H1 (cell line): ENCODE results near the gene THTPA.

Experiments used
- POLR2A ChIP-seq, 2 experiments: IDR thresholded peaks; 1 replicate in 1 of 2; 2 replicates in 1 of 2; pipeline ENCODE4 v1.6.1; 2011; ENCODE audit warnings: low read depth in 2 of 2, low read length in 2 of 2, mild to moderate bottlenecking in 2 of 2; ENCODE audit errors: control extremely low read depth in 1 of 2
- TEAD4 ChIP-seq: IDR thresholded peaks from 2 replicates; pipeline ENCODE4 v1.6.1; 2012; ENCODE audit warnings: low read depth, low read length, inconsistent platforms, mixed read lengths
- TF ChIP-seq, protein P1 (sequence below), 3 experiments: IDR thresholded peaks; 1 replicate in 2 of 3; 2 replicates in 1 of 3; pipeline versions ENCODE4 v1.5.1 to v1.6.1; 2011; ENCODE audit warnings: low read length in 3 of 3, mild to moderate bottlenecking in 3 of 3, inconsistent platforms in 2 of 3, low read depth in 1 of 3, moderate library complexity in 1 of 3; ENCODE audit not compliant: insufficient read depth in 1 of 3; ENCODE audit errors: control extremely low read depth in 1 of 3

DNA sequence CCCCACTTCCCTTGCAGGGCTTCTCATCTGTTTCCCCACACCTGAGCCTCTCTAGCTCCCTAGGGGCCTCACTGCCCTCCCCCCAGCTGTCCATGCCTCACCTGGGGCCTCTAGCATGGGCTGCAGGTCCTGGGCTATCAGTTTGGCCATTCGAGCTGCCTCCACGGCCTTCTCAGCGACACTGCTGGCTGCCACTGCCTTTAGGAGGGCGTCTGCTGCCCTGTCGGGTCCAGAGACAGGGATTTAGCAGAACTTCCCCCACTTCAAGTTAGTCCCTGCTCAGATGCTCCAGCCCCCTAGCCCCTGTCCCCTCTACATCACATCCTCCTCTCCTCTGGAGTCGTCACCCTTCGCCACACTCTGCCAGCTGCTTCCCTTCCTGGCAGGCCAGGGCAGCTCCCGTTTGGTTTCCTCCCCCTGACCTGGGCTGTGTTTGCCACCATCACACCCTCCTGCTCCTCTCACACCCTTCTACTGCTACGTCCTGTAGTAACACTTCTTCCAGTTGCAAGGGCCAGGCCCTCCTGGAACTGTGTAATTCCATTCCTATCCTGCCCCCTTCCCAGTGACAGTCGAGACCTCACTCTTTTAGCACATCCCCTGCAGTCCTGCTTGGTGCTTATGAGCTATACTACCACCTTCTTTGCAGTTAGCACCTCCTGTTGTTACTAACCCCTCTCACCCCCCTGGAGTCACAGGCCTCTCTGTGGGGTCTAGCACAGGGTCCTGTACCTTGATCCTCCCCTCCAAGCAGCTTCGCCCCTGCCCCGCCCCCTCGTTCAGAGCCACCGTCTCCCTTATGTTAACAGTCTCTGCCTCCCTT is 15.8 kb downstream of the THTPA start:
- no peak for TF ChIP-seq TEAD4
- TF ChIP-seq, protein P1, sequence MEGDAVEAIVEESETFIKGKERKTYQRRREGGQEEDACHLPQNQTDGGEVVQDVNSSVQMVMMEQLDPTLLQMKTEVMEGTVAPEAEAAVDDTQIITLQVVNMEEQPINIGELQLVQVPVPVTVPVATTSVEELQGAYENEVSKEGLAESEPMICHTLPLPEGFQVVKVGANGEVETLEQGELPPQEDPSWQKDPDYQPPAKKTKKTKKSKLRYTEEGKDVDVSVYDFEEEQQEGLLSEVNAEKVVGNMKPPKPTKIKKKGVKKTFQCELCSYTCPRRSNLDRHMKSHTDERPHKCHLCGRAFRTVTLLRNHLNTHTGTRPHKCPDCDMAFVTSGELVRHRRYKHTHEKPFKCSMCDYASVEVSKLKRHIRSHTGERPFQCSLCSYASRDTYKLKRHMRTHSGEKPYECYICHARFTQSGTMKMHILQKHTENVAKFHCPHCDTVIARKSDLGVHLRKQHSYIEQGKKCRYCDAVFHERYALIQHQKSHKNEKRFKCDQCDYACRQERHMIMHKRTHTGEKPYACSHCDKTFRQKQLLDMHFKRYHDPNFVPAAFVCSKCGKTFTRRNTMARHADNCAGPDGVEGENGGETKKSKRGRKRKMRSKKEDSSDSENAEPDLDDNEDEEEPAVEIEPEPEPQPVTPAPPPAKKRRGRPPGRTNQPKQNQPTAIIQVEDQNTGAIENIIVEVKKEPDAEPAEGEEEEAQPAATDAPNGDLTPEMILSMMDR (IDR thresholded peaks at IDR 0.05; ENCODE audit: control extremely low read depth in 1 of 3, insufficient read depth in 1 of 3, low read depth in 1 of 3, low read length in 3 of 3): no peak
- TF ChIP-seq POLR2A (IDR thresholded peaks at IDR 0.05; ENCODE audit: control extremely low read depth in 1 of 2, low read depth in 2 of 2, low read length in 2 of 2): no peak
